Measurements from ENCODE around the gene CAMK2G.

- TF ChIP-seq MAX (IDR thresholded peaks at IDR 0.05): no peak
- no peak for TF ChIP-seq EP300 (IDR thresholded peaks at IDR 0.05; ENCODE audit: borderline replicate concordance)
- no peak for TF ChIP-seq EGR1 (IDR thresholded peaks at IDR 0.05)
- TF ChIP-seq FOXM1 (IDR thresholded peaks at IDR 0.05; ENCODE audit: borderline replicate concordance, low read depth): no peak
- no peak for TF ChIP-seq TAF1 (IDR thresholded peaks at IDR 0.05; ENCODE audit: low read depth)
- no peak for TF ChIP-seq REST (IDR thresholded peaks at IDR 0.05; ENCODE audit: low read depth)
- no peak for TF ChIP-seq YY1 (IDR thresholded peaks at IDR 0.05; ENCODE audit: low read depth)
- no peak for TF ChIP-seq RAD21 (IDR thresholded peaks at IDR 0.05; ENCODE audit: low read depth)
- no peak for TF ChIP-seq CEBPB (IDR thresholded peaks at IDR 0.05)
- no peak for TF ChIP-seq TCF12 (IDR thresholded peaks at IDR 0.05; ENCODE audit: low read depth)
- TF ChIP-seq TEAD4 (IDR thresholded peaks at IDR 0.05): no peak
- TF ChIP-seq CREB1 (IDR thresholded peaks at IDR 0.05; ENCODE audit: low read depth): no peak
- no peak for TF ChIP-seq USF1 (IDR thresholded peaks at IDR 0.05)
Observed at GRCh38 chr10:73790886-73791625, 83.3 kb downstream of the CAMK2G start.
